Central memory CD8-positive, alpha-beta T cell (primary cell): ENCODE data around the gene AK5.
"Not testable (repeated sequence)": the region's sequence is repeated elsewhere in the genome, so short reads cannot be mapped to it uniquely, and the experiment has no call there.

Experiments used
- ATAC-seq: fragments of 150-1000 bp; cut with Tn5 transposase; replicated peaks from 2 replicates; pipeline ENCODE4 v1.10.0; 2022; ENCODE audit warnings: mild to moderate bottlenecking, moderate FRiP score, moderate number of reproducible peaks; ENCODE audit not compliant: poor library complexity, severe bottlenecking; ENCODE audit errors: extremely low read depth
- DNase-seq, 2 donors: peaks; one replicate each; pipeline ENCODE4 v3.0.0; 2021; ENCODE audit warnings: low spot score in 2 of 2
- H3K27ac Mint-ChIP-seq: one replicate; pipeline ENCODE4 v1.8.0; 2022; ENCODE audit warnings: low read depth, mild to moderate bottlenecking, moderate library complexity, mixed read lengths
- H3K27me3 Mint-ChIP-seq: one replicate; pipeline ENCODE4 v1.8.0; 2022; ENCODE audit warnings: mixed read lengths
- H3K36me3 Mint-ChIP-seq: one replicate; pipeline ENCODE4 v1.8.0; 2022; ENCODE audit warnings: mild to moderate bottlenecking, moderate library complexity, mixed read lengths; ENCODE audit not compliant: insufficient read depth
- H3K4me1 Mint-ChIP-seq: one replicate; pipeline ENCODE4 v1.8.0; 2022; ENCODE audit warnings: mixed read lengths
- H3K4me3 Mint-ChIP-seq: one replicate; pipeline ENCODE4 v1.8.0; 2022; ENCODE audit warnings: mild to moderate bottlenecking, moderate library complexity, mixed read lengths
- H3K9me3 Mint-ChIP-seq: one replicate; pipeline ENCODE4 v1.8.0; 2022; ENCODE audit warnings: mixed read lengths

Gene AK5

DNA sequence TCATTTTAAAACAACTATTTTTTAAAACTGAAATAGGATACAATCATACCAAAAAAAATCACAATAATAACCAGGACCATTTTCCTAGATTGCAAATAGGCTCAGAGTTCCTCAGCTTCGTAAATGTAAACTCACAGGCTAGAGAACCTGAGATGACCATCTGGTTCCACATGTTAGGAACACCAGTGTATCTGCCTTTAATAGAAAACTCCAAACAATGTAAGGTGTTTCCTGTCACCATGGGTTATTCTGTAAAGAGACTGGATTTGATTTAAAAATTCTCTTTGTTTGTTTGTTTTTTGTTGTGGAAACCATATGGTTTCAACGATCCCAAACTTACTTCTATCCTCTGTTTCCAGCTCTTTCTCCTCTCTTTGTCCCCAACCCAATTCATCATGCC is 203.1 kb downstream of the AK5 start:
- Mint-ChIP-seq H3K36me3 (no peaks in the 10 kb centered on the region), H3K27me3 (peaks cover under 1% of the 10 kb centered on the region), H3K4me3 (no peak overlapping the region), H3K27ac (no peak overlapping the region), H3K9me3 (no peaks in the 10 kb centered on the region), H3K4me1 (peaks cover 6% of the 10 kb centered on the region)
- ATAC-seq (no peak), DNase-seq (no peak)

DNA sequence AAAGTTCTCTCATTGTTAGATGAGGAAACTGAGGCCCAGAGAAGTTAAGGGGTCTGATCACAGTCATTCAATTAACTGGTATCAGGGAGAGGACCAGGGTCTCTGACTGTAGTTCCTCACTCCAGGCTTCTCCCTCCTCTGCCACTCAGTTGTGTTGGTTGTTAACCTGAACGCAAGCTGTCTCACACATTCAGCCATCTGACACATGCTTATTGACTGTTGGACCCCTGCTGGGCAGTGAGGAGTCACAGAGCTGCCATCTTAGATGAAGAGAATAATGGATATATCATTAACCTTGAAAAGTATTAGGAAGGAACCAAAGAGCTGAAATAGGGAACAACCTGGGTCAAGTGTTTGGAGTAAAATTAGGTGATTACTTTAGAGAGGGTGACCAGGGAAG is 205.8 kb downstream of the AK5 start:
- Mint-ChIP-seq H3K4me1 (peaks cover 6% of the 10 kb centered on the region), H3K9me3 (no peaks in the 10 kb centered on the region), H3K4me3 (no peak overlapping the region), H3K27me3 (no peaks in the 10 kb centered on the region), H3K36me3 (no peaks in the 10 kb centered on the region), H3K27ac (no peak overlapping the region)
- DNase-seq = no peak
- ATAC-seq = no peak

DNA sequence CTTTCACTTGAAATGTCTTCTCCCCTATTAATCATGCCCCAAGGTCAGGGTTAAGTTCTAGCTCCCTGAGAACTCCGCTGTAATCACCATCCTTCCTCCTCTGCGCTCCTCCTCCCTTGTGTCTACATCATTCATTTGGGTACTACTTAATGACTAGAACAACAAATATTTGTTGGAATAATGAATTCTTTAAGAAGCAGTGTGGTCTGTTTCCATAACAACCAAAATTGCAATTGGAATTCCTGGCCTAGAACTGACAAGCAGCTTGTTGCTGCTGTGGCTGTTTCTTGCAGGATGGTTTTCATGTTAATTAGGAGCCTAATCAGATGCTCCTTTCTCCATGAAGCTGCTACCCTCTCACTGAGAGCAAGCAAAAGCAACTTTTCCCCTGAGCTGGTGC is 208.1 kb downstream of the AK5 start:
- ATAC-seq (no peak), DNase-seq (no peak)
- no peaks in the 10 kb centered on the region for H3K36me3 Mint-ChIP-seq
- no peak overlapping the region for H3K27ac Mint-ChIP-seq
- no peaks in the 10 kb centered on the region for H3K27me3 Mint-ChIP-seq
- H3K4me1 Mint-ChIP-seq = peaks cover 6% of the 10 kb centered on the region
- no peak overlapping the region for H3K4me3 Mint-ChIP-seq
- no peaks in the 10 kb centered on the region for H3K9me3 Mint-ChIP-seq

DNA sequence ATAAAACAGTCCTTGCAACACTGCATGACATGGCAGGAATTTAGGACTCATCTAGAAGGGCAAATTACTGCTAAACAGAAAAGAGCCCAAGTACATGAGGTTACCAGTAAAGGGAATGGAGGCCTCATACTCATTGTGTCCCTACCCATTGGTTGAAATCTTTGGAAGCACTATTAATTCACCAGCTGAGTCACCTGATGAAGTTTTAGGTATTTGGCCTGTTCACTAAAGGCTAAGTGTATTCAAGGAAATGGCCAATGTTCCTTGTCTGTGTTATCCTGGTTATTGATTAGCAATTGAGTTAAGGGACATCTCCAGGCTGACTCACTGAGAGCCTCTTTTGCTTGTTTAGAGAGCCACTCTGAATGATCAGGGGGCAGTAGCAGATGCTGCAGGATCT is 212.2 kb downstream of the AK5 start:
- ATAC-seq (no peak), DNase-seq (no peak)
- Mint-ChIP-seq H3K27ac (no peak overlapping the region), H3K27me3 (no peaks in the 10 kb centered on the region), H3K9me3 (peaks cover 7% of the 10 kb centered on the region), H3K4me1 (peaks cover 8% of the 10 kb centered on the region), H3K4me3 (no peak overlapping the region), H3K36me3 (no peaks in the 10 kb centered on the region)

DNA sequence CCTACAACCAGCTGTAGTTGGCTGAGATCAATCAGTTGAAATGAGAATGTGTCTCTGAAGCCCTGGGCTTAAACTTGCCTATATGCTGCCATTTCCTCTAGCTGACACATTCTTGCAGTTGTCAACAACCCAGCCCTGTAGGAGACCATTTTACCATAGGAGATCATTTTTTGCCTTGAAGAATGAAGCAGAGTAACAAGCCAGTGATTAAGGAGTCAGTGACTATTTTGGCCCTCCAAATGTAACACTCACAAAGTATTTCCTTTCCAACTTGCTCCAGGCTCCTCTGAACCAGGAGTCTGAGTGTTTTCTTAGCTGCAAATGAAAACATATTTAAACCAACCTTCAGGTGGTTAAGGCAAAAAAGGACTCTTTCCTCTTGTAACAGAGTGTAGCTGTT is 217.1 kb downstream of the AK5 start:
- H3K4me3 Mint-ChIP-seq = no peak overlapping the region
- peaks cover 5% of the 10 kb centered on the region for H3K4me1 Mint-ChIP-seq
- ATAC-seq (no peak), DNase-seq (no peak)
- no peaks in the 10 kb centered on the region for H3K36me3 Mint-ChIP-seq
- H3K9me3 Mint-ChIP-seq = peaks cover 7% of the 10 kb centered on the region
- no peak overlapping the region for H3K27ac Mint-ChIP-seq
- no peaks in the 10 kb centered on the region for H3K27me3 Mint-ChIP-seq

- Mint-ChIP-seq H3K4me1 (peaks cover 5% of the 10 kb centered on the region), H3K9me3 (peaks cover 7% of the 10 kb centered on the region), H3K36me3 (no peaks in the 10 kb centered on the region), H3K4me3 (no peak overlapping the region), H3K27me3 (peaks cover under 1% of the 10 kb centered on the region), H3K27ac (no peak overlapping the region)
- no peak for ATAC-seq
- no peak for DNase-seq
Measured at GRCh38 chr1:77499466-77499865, 217.6 kb downstream of the AK5 start.

DNA sequence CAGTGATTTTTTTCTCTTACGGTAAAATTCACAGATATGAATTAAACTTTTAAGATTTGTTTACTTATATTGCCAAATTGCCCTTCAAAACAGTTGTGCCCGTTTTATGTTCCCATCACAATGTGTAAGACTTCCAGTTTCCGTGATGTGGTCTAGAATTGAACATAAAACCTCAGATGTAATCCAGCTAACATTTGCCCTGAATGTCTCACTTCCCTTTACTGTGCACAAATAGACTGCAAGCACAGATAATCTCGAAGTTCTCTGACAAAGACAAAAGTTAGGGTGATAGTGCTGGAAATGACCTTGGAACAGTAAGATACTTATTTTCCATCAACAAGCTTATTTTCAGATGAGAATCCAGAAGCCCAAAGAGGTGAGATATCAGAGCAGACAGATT is 223.2 kb downstream of the AK5 start:
- H3K9me3 Mint-ChIP-seq = no peaks in the 10 kb centered on the region
- H3K4me1 Mint-ChIP-seq = no peaks in the 10 kb centered on the region
- H3K27me3 Mint-ChIP-seq = peaks cover 10% of the 10 kb centered on the region
- H3K27ac Mint-ChIP-seq = no peak overlapping the region
- DNase-seq (no peak), ATAC-seq (no peak)
- H3K36me3 Mint-ChIP-seq = no peaks in the 10 kb centered on the region
- no peak overlapping the region for H3K4me3 Mint-ChIP-seq

- ATAC-seq = no peak
- no peaks in the 10 kb centered on the region for H3K36me3 Mint-ChIP-seq
Measured at GRCh38 chr1:77506771-77507170, 225.0 kb downstream of the AK5 start.

DNA sequence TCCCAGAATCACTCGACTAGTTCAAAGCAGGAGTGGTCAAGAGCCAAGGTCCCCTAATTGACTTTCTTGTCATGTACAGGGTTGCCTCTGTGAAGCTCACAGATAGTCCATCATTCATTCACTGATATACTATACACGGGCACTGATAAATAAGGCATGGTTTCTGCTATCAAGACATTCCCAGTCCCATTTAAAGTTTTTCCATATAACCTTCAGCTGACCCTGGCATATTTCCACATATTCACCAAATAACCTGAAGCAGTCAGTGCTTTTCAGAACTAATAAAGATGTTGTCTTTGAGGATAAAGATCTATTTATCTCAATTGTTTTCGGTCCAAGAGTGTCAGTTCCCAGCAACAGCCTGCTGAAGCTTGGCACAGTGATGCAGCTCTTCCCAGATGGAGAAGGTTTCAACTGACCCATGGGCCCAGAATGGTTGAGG is 227.3 kb downstream of the AK5 start:
- Mint-ChIP-seq H3K27ac (no peak overlapping the region), H3K9me3 (no peaks in the 10 kb centered on the region), H3K27me3 (peaks cover 10% of the 10 kb centered on the region), H3K36me3 (no peaks in the 10 kb centered on the region), H3K4me3 (no peak overlapping the region), H3K4me1 (no peaks in the 10 kb centered on the region)
- ATAC-seq (no peak), DNase-seq (no peak)

More at GRCh38 chr1:77506771-77507170, 225.0 kb downstream of the AK5 start:
- Mint-ChIP-seq H3K4me1 (no peaks in the 10 kb centered on the region), H3K27ac (no peak overlapping the region), H3K9me3 (no peaks in the 10 kb centered on the region), H3K4me3 (no peak overlapping the region), H3K27me3 (peaks cover 10% of the 10 kb centered on the region)
- no peak for DNase-seq

GRCh38 chr1:77509898-77510297 is 228.1 kb downstream of the AK5 start:
- Mint-ChIP-seq H3K27me3 (peaks cover 5% of the 10 kb centered on the region), H3K36me3 (no peaks in the 10 kb centered on the region), H3K9me3 (no peaks in the 10 kb centered on the region), H3K4me3 (no peak overlapping the region), H3K4me1 (no peaks in the 10 kb centered on the region), H3K27ac (no peak overlapping the region)
- no peak for ATAC-seq
- DNase-seq = no peak

DNA sequence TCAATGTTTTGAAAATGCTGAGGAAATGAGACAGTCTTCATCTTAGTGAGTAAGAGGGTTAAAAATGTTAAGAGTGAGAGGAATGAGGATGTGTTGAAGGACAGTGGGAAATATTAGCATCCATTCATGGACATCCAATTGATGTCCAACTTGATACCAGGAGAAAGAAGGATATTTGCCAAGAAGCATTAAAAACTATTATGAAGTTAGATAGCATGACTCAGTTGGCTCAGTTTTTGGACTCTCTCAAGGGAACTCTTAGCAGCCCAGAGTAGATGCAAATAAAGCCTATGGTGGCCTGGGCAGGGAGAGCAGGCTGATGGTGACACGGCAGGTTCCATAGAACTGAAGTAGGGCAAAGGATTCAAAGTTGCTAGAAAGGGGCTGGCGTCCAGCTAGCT is 229.6 kb downstream of the AK5 start:
- H3K4me1 Mint-ChIP-seq = no peaks in the 10 kb centered on the region
- no peak overlapping the region for H3K27ac Mint-ChIP-seq
- no peak for ATAC-seq
- no peaks in the 10 kb centered on the region for H3K9me3 Mint-ChIP-seq
- H3K27me3 Mint-ChIP-seq = no peaks in the 10 kb centered on the region
- H3K4me3 Mint-ChIP-seq = no peak overlapping the region
- no peak for DNase-seq
- H3K36me3 Mint-ChIP-seq = no peaks in the 10 kb centered on the region

GRCh38 chr1:77512650-77513049 is 230.8 kb downstream of the AK5 start:
- not testable (repeated sequence) for H3K9me3 Mint-ChIP-seq, H3K27ac Mint-ChIP-seq, H3K4me3 Mint-ChIP-seq, H3K4me1 Mint-ChIP-seq, H3K36me3 Mint-ChIP-seq, H3K27me3 Mint-ChIP-seq, ATAC-seq, DNase-seq

GRCh38 chr1:77513839-77514763 is 232.3 kb downstream of the AK5 start:
- H3K9me3 Mint-ChIP-seq = no peaks in the 10 kb centered on the region
- H3K27ac Mint-ChIP-seq = no peak overlapping the region
- DNase-seq (no peak), ATAC-seq (no peak)
- H3K27me3 Mint-ChIP-seq = no peaks in the 10 kb centered on the region
- H3K4me3 Mint-ChIP-seq = no peak overlapping the region
- H3K36me3 Mint-ChIP-seq = no peaks in the 10 kb centered on the region
- H3K4me1 Mint-ChIP-seq = no peaks in the 10 kb centered on the region
